ENCODE results near the gene KCNIP1. TPM values are rescaled to one million over a fixed set of nuclear protein-coding genes. Genes with fewer than 3 reads are reported as not detected.

KCNIP1 gene
- total RNA-seq, 1 experiment from 2014 or later = not detected

DNA sequence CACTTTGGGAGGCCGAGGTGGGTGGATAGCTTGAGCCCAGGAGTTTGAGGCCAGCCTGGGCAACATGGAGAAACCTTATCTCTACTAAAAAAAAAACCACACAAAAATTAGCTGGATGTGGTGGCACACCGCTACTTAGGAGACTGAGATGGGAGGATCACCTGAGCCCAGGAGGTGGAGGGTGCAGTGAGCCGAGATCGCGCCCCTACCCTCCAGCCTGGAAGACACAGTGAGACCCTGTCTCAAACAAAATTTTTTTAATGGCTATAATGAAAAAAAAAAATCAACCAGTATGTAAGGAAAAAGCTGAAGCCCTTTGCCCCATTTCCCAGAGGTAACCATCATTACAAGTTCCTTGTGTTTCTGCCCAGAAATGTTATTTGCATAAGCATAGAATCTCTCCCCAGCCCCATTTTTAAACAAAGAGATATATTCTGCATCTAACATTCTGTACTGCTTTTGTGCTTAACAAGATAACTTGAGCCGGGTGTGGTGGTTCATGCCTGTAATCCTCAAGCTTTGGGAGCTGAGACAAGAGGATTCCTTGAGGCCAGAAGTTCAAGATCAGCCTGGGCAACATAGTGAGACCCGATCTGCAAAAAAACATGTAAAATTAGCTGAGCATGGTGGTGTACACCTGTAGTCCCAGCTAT, 35.1 kb upstream of the KCNIP1 start:
- Histone ChIP-seq H3K27ac (ENCODE audit: low read depth, low read length) (no peak overlapping the region), H3K27me3 (ENCODE audit: insufficient read depth, low read length) (peaks cover 41% of the 10 kb centered on the region), H3K36me3 (ENCODE audit: control insufficient read depth in 1 of 2, insufficient read depth in 2 of 2, low read length in 2 of 2) (no peaks in the 10 kb centered on the region), H3K4me2 (ENCODE audit: low read length) (no peak overlapping the region), H2AFZ (ENCODE audit: low read depth, low read length, poor library complexity, severe bottlenecking) (no peak overlapping the region), H3K9me2 (ENCODE audit: insufficient read depth) (no peaks in the 10 kb centered on the region), H3K9ac (ENCODE audit: low read length) (no peak overlapping the region), H3K4me3 (replicated peaks in 1 of 2; ENCODE audit: low read depth in 1 of 2, low read length in 2 of 2) (no peak overlapping the region), H3K4me1 (ENCODE audit: control insufficient read depth in 1 of 2, insufficient read depth in 2 of 2, low read length in 2 of 2) (peaks cover 0 to 9% of the 10 kb centered on the region in 2 experiments; a peak in 1 of 4 replicates), H4K20me1 (ENCODE audit: insufficient read depth) (no peaks in the 10 kb centered on the region), H3K79me2 (ENCODE audit: insufficient read depth, low read length) (no peaks in the 10 kb centered on the region), H3K9me3 (ENCODE audit: control insufficient read depth in 1 of 2, insufficient read depth in 1 of 2, low read depth in 1 of 2, low read length in 2 of 2) (no peaks in the 10 kb centered on the region)
- CTCF ChIA-PET = interaction anchor here (0.5 kb wide), 1 partner anchor 37 kb away, joined by 3 read pairs; no protein-coding TSS in a partner anchor
- POLR2A ChIA-PET = interaction anchor here (0.6 kb wide), 1 partner anchor 194 kb away, joined by 3 read pairs; no protein-coding TSS in a partner anchor
- RAD21 ChIA-PET (ENCODE audit: low non-redundant PET in 1 of 2, low total read pairs in 2 of 2, uncharacterized antibody in 2 of 2, unreplicated experiment in 2 of 2) = no interaction called here
- no peak for TF ChIP-seq EZH2phosphoT487 (IDR thresholded peaks at IDR 0.05; ENCODE audit: borderline replicate concordance)
- no peak for TF ChIP-seq RAD21 (IDR thresholded peaks at IDR 0.05; ENCODE audit: low read depth)
- TF ChIP-seq POLR2AphosphoS5 (IDR thresholded peaks at IDR 0.05; ENCODE audit: low read depth, low read length) = no peak
- TF ChIP-seq EZH2 (IDR thresholded peaks at IDR 0.05) = no peak
- TF ChIP-seq TCF7L2 (IDR thresholded peaks at IDR 0.05; ENCODE audit: borderline replicate concordance, extremely low read depth, insufficient read depth, insufficient read length) = no peak
- TF ChIP-seq, protein P1, sequence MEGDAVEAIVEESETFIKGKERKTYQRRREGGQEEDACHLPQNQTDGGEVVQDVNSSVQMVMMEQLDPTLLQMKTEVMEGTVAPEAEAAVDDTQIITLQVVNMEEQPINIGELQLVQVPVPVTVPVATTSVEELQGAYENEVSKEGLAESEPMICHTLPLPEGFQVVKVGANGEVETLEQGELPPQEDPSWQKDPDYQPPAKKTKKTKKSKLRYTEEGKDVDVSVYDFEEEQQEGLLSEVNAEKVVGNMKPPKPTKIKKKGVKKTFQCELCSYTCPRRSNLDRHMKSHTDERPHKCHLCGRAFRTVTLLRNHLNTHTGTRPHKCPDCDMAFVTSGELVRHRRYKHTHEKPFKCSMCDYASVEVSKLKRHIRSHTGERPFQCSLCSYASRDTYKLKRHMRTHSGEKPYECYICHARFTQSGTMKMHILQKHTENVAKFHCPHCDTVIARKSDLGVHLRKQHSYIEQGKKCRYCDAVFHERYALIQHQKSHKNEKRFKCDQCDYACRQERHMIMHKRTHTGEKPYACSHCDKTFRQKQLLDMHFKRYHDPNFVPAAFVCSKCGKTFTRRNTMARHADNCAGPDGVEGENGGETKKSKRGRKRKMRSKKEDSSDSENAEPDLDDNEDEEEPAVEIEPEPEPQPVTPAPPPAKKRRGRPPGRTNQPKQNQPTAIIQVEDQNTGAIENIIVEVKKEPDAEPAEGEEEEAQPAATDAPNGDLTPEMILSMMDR (IDR thresholded peaks at IDR 0.05 in 2 of 3, conservative IDR thresholded peaks at IDR 0.05 in 1 of 3; ENCODE audit: borderline replicate concordance in 1 of 3, insufficient read depth in 1 of 3, low read depth in 2 of 3, low read length in 2 of 3) = no peak
- no peak for TF ChIP-seq ELF1 (IDR thresholded peaks at IDR 0.05; ENCODE audit: borderline replicate concordance, low read depth)
- TF ChIP-seq EGR1 (IDR thresholded peaks at IDR 0.05; ENCODE audit: low read depth) = no peak
- TF ChIP-seq FOSL1 (IDR thresholded peaks at IDR 0.05; ENCODE audit: low read depth) = no peak
- no peak for TF ChIP-seq CBX3 (IDR thresholded peaks at IDR 0.05; ENCODE audit: low read depth)
- TF ChIP-seq JUND (IDR thresholded peaks at IDR 0.05) = no peak
- no peak for TF ChIP-seq SP1 (IDR thresholded peaks at IDR 0.05; ENCODE audit: low read depth)
- no peak for TF ChIP-seq REST (IDR thresholded peaks at IDR 0.05; ENCODE audit: low read depth)
- no peak for TF ChIP-seq YY1 (IDR thresholded peaks at IDR 0.05; ENCODE audit: extremely low read depth, insufficient replicate concordance, low read depth, low read length)
- no peak for TF ChIP-seq SRF (IDR thresholded peaks at IDR 0.05; ENCODE audit: low read depth)
- no peak for TF ChIP-seq MAX (IDR thresholded peaks at IDR 0.05)
- DNase-seq (ENCODE audit: low read depth, low spot score) = no peak
- intact Hi-C loops (cut with micrococcal nuclease) = no loop called here
- BruUV-seq (replicated peaks) = no TSS peak
- no peak for ATAC-seq
